ENCODE measurements around the gene FAAH. TPM values are rescaled to one million over a fixed set of nuclear protein-coding genes. Genes with fewer than 3 reads are reported as not detected.

The FAAH gene
- total and polyA plus RNA-seq, 10 of the 15 experiments (the other 5 are each of a cell fraction or from before 2014, with no cell fraction given), result 0.07 to 2.5 (median 0.64) TPM; not detected in 1

GRCh38 chr1:46455951-46456350, 61.8 kb downstream of the FAAH start:
- H3K79me2 ChIP-seq (ENCODE audit: control insufficient read depth, insufficient read depth, low read length), result no peaks in the 10 kb centered on the region
- TF ChIP-seq USF1 (IDR thresholded peaks at IDR 0.05; ENCODE audit: borderline replicate concordance, extremely low read length, insufficient read depth, low read depth, low read length), result no peak
- TF ChIP-seq GABPA (IDR thresholded peaks at IDR 0.05; ENCODE audit: low read depth), result no peak
- TF ChIP-seq IKZF2 (IDR thresholded peaks at IDR 0.05), result no peak
- no peak for TF ChIP-seq RBBP5 (conservative IDR thresholded peaks at IDR 0.05)
- no peak for TF ChIP-seq BCL11A (IDR thresholded peaks at IDR 0.05; ENCODE audit: low read depth, low read length)
- no peak for TF ChIP-seq ZNF274 (IDR thresholded peaks at IDR 0.05; ENCODE audit: insufficient read depth, insufficient read length)
- no peak for TF ChIP-seq ZSCAN29 (IDR thresholded peaks at IDR 0.05)
- TF ChIP-seq PAX5 (IDR thresholded peaks at IDR 0.05; ENCODE audit: borderline replicate concordance, low read depth, low read length), result no peak
- TF ChIP-seq MEF2B (IDR thresholded peaks at IDR 0.05; ENCODE audit: partially characterized antibody, poor library complexity, severe bottlenecking), result no peak
- no peak for TF ChIP-seq HSF1 (IDR thresholded peaks at IDR 0.05; ENCODE audit: low read depth, low read length)
- TF ChIP-seq, protein P1, sequence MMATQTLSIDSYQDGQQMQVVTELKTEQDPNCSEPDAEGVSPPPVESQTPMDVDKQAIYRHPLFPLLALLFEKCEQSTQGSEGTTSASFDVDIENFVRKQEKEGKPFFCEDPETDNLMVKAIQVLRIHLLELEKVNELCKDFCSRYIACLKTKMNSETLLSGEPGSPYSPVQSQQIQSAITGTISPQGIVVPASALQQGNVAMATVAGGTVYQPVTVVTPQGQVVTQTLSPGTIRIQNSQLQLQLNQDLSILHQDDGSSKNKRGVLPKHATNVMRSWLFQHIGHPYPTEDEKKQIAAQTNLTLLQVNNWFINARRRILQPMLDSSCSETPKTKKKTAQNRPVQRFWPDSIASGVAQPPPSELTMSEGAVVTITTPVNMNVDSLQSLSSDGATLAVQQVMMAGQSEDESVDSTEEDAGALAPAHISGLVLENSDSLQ (IDR thresholded peaks at IDR 0.05), result no peak
- TF ChIP-seq YY1 (IDR thresholded peaks at IDR 0.05; ENCODE audit: low read depth, low read length), result no peak
- TF ChIP-seq ATF3 (IDR thresholded peaks at IDR 0.05; ENCODE audit: borderline replicate concordance, extremely low read depth, low read depth, low read length), result no peak
- no peak for TF ChIP-seq ZBTB40 (IDR thresholded peaks at IDR 0.05; ENCODE audit: borderline replicate concordance)
- WGBS (ENCODE audit: insufficient coverage, insufficient replicate concordance, low lambda C conversion rate, missing lambda C conversion rate), result 50% methylated on average over 23 of the region's 27 CpGs

More at GRCh38 chr1:46455951-46456350, 61.8 kb downstream of the FAAH start:
- ChIA-PET SMC1A (ENCODE audit: uncharacterized antibody, unreplicated experiment) (no interaction called here), POLR2A (no interaction called here), RAD21 (ENCODE audit: unreplicated experiment) (no interaction called here), CTCF (interaction anchor here (0.7 kb wide), 1 partner anchor 9 kb away, joined by 4 read pairs; no protein-coding TSS in a partner anchor)
- intact Hi-C loops (cut with micrococcal nuclease; ENCODE audit: unreplicated experiment), result no loop called here
- ATAC-seq (no peak), DNase-seq (ENCODE audit: low read depth, low spot score) (no peak), FAIRE-seq (no peak)
- H3K4me2 ChIP-seq (ENCODE audit: control insufficient read depth, insufficient read depth), result no peak overlapping the region
- no peak overlapping the region for H3K4me3 ChIP-seq
- BruUV-seq (replicated peaks), result no TSS peak
- no peaks in the 10 kb centered on the region for H3K4me1 ChIP-seq (ENCODE audit: control insufficient read depth, insufficient read depth, low read length)
- no peaks in the 10 kb centered on the region for H4K20me1 ChIP-seq (ENCODE audit: control insufficient read depth, insufficient read depth)
- H3K36me3 ChIP-seq (ENCODE audit: control insufficient read depth in 2 of 2, insufficient read depth in 2 of 2, low read length in 1 of 2), result no peaks in the 10 kb centered on the region
- H2AFZ ChIP-seq (ENCODE audit: control insufficient read depth, low read depth, low read length), result no peak overlapping the region
- in situ Hi-C loops (cut with MboI), result no loop called here
- H3K9me3 ChIP-seq (replicated peaks; ENCODE audit: control insufficient read depth, insufficient read depth, low read length), result no peaks in the 10 kb centered on the region
- no peak overlapping the region for H3K9ac ChIP-seq (ENCODE audit: control insufficient read depth, insufficient read depth, low read length)
- H3K27ac ChIP-seq (ENCODE audit: control insufficient read depth, insufficient read depth), result no peak overlapping the region
- H3K27me3 ChIP-seq (replicated peaks in 1 of 2; ENCODE audit: control insufficient read depth in 2 of 2, insufficient read depth in 2 of 2, low read length in 1 of 2), result peaks cover 2 to 4% of the 10 kb centered on the region in 2 experiments; a peak in 2 of 4 replicates
